Temporal lobe (tissue), 2 donors: ENCODE data around the gene MAST3. TPM values are rescaled to one million over a fixed set of nuclear protein-coding genes. Genes with fewer than 3 reads are reported as not detected.

Source experiments
- small RNA-seq: library from RNA; depleted of rRNA; stranded (forward); fragments of <200 nt; gene quantifications from one replicate; pipeline ENCODE3, GENCODE V24; 2014; ENCODE audit warnings: low replicate concordance
- total RNA-seq: library from RNA; depleted of rRNA; stranded (reverse); fragments of >200 nt; gene quantifications from one replicate; pipeline ENCODE4 v1.2.3, GENCODE V29; 2014

Gene MAST3
- total RNA-seq, 1 donor from 2014 or later = 7.6 TPM

Small RNA genes within 50 kb of the gene (small RNA-seq; reads per million reads assigned to genes)
- gene IFI30 = not detected

Other genes starting within 250 kb of the MAST3 start
- 0.98 TPM for gene JAK3, start 249.8 kb upstream of the MAST3 start, total RNA-seq
- 714 TPM for gene RPL18A, start 237.9 kb upstream of the MAST3 start, total RNA-seq
- gene SLC5A5, start 225.8 kb upstream of the MAST3 start, total RNA-seq = 1.5 TPM
- 26.3 TPM for gene CCDC124, start 164.8 kb upstream of the MAST3 start, total RNA-seq
- gene KCNN1, start 130.7 kb upstream of the MAST3 start, total RNA-seq = 15.0 TPM
- 2.5 TPM for gene ARRDC2, start 89.6 kb upstream of the MAST3 start, total RNA-seq
- not detected for gene IL12RB1, start 10.8 kb upstream of the MAST3 start, total RNA-seq
- 62.7 TPM for gene PIK3R2, start 55.4 kb downstream of the MAST3 start, total RNA-seq
- under 0.01 TPM for gene IFI30, start 76.0 kb downstream of the MAST3 start, total RNA-seq
- gene MPV17L2, start 95.4 kb downstream of the MAST3 start, total RNA-seq = 2.7 TPM
- 44.7 TPM for gene RAB3A, start 106.3 kb downstream of the MAST3 start, total RNA-seq
- gene PDE4C, start 128.7 kb downstream of the MAST3 start, total RNA-seq = 1.2 TPM
- gene IQCN, start 176.7 kb downstream of the MAST3 start, total RNA-seq = 0.49 TPM
- 46.0 TPM for gene JUND, start 183.8 kb downstream of the MAST3 start, total RNA-seq
- 58.0 TPM for gene LSM4, start 225.3 kb downstream of the MAST3 start, total RNA-seq
- 15.5 TPM for gene PGPEP1, start 242.8 kb downstream of the MAST3 start, total RNA-seq